ENCODE results near the gene ANAPC7. TPM values are rescaled to one million over a fixed set of nuclear protein-coding genes. Genes with fewer than 3 reads are reported as not detected.

ANAPC7 gene
- total RNA-seq, 1 experiment from 2014 or later: 91.1 TPM

DNA sequence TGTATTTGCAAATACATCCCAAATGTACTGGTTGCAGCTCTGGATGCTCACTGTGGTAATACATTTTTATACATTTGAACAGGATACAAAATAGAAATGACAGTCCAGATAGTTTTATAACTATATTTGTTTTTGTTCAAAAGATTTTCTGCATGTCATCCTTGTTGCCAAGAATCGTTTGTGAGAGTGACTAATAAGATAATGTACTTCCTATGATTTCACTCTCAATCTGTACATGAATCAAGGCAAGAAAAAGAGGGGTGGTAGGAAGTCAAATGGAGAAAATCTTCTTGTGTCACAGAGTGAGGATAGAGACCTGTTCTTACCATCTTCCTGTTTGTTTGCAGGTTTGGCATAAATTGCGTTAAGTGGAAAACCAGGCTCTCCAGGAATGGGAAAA is 32.7 kb upstream of the ANAPC7 start:
- H3K36me3 Mint-ChIP-seq (ENCODE audit: insufficient read depth in 1 of 3, low read depth in 3 of 3): peaks cover 34 to 59% (median 55%) of the 10 kb centered on the region in 3 experiments; a peak in 6 of 7 replicates
- H3K4me1 Mint-ChIP-seq: no peaks in the 10 kb centered on the region
- H3K9me3 Mint-ChIP-seq: no peaks in the 10 kb centered on the region

More for the DNA sequence above, 32.7 kb upstream of the ANAPC7 start:
- Histone ChIP-seq H3K23ac (ENCODE audit: insufficient read length, low read depth, low read length) (no peak overlapping the region), H3K79me2 (ENCODE audit: insufficient read depth, low read length) (no peaks in the 10 kb centered on the region), H2BK15ac (ENCODE audit: low read depth, low read length) (no peak overlapping the region), H3K4me2 (ENCODE audit: insufficient read depth, insufficient read length, low read length) (no peak overlapping the region), H2AFZ (ENCODE audit: low read length) (no peak overlapping the region), H3K23me2 (ENCODE audit: insufficient read length, low read depth, low read length, poor library complexity, severe bottlenecking) (no peaks in the 10 kb centered on the region), H3K9ac (ENCODE audit: extremely low read depth, insufficient read length, low read length) (no peak overlapping the region), H4K8ac (replicated peaks; ENCODE audit: insufficient read length, low read depth, low read length) (no peak overlapping the region), H2BK12ac (ENCODE audit: insufficient read length, low read depth, low read length) (no peak overlapping the region), H2BK20ac (ENCODE audit: low read depth, low read length, poor library complexity, severe bottlenecking) (no peak overlapping the region), H3K4ac (ENCODE audit: low read depth, low read length) (no peak overlapping the region), H4K20me1 (ENCODE audit: control insufficient read depth, insufficient read depth, insufficient read length) (no peaks in the 10 kb centered on the region), H3K14ac (ENCODE audit: insufficient read depth, low read length) (no peak overlapping the region), H2AK5ac (ENCODE audit: insufficient read length, low read length) (no peak overlapping the region), H2BK120ac (ENCODE audit: low read depth, low read length, poor library complexity, severe bottlenecking) (no peak overlapping the region), H4K91ac (ENCODE audit: insufficient read length, low read depth, low read length) (no peak overlapping the region), H3K4me1 (ENCODE audit: insufficient read depth, low read length) (no peaks in the 10 kb centered on the region), H3K79me1 (ENCODE audit: insufficient read depth, low read depth, low read length, poor library complexity, severe bottlenecking) (no peaks in the 10 kb centered on the region), H3K56ac (ENCODE audit: insufficient read length, low read depth, low read length) (no peak overlapping the region), H2BK5ac (ENCODE audit: insufficient read length, low read length) (no peak overlapping the region), H3K27ac (ENCODE audit: insufficient read length, low read depth, low read length) (no peak overlapping the region), H3T11ph (ENCODE audit: low read length) (no peak overlapping the region), H3K18ac (ENCODE audit: insufficient read length, low read depth, low read length) (no peak overlapping the region), H4K5ac (ENCODE audit: insufficient read length, low read depth, low read length) (no peak overlapping the region), H3K9me3 (ENCODE audit: control insufficient read depth, low read depth, low read length) (no peaks in the 10 kb centered on the region), H3K27me3 (ENCODE audit: insufficient read depth, low read length) (no peaks in the 10 kb centered on the region)
- no peak overlapping the region for H3K27ac Mint-ChIP-seq
- WGBS (ENCODE audit: extremely low coverage, insufficient read length, low lambda C conversion rate): no CpG with 5 or more reads among the region's 2 CpGs
- TF ChIP-seq, protein P1, sequence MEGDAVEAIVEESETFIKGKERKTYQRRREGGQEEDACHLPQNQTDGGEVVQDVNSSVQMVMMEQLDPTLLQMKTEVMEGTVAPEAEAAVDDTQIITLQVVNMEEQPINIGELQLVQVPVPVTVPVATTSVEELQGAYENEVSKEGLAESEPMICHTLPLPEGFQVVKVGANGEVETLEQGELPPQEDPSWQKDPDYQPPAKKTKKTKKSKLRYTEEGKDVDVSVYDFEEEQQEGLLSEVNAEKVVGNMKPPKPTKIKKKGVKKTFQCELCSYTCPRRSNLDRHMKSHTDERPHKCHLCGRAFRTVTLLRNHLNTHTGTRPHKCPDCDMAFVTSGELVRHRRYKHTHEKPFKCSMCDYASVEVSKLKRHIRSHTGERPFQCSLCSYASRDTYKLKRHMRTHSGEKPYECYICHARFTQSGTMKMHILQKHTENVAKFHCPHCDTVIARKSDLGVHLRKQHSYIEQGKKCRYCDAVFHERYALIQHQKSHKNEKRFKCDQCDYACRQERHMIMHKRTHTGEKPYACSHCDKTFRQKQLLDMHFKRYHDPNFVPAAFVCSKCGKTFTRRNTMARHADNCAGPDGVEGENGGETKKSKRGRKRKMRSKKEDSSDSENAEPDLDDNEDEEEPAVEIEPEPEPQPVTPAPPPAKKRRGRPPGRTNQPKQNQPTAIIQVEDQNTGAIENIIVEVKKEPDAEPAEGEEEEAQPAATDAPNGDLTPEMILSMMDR (conservative IDR thresholded peaks at IDR 0.05): no peak
- DNase-seq: no peak
- no peaks in the 10 kb centered on the region for H3K27me3 Mint-ChIP-seq (ENCODE audit: low read depth)
- H3K4me3 Mint-ChIP-seq: no peak overlapping the region
